Measurements from ENCODE around the gene ZFPM1.
A peak's percentile ranks its signal among the peaks of the same experiment; 100 is the strongest.

The ZFPM1 gene

DNA sequence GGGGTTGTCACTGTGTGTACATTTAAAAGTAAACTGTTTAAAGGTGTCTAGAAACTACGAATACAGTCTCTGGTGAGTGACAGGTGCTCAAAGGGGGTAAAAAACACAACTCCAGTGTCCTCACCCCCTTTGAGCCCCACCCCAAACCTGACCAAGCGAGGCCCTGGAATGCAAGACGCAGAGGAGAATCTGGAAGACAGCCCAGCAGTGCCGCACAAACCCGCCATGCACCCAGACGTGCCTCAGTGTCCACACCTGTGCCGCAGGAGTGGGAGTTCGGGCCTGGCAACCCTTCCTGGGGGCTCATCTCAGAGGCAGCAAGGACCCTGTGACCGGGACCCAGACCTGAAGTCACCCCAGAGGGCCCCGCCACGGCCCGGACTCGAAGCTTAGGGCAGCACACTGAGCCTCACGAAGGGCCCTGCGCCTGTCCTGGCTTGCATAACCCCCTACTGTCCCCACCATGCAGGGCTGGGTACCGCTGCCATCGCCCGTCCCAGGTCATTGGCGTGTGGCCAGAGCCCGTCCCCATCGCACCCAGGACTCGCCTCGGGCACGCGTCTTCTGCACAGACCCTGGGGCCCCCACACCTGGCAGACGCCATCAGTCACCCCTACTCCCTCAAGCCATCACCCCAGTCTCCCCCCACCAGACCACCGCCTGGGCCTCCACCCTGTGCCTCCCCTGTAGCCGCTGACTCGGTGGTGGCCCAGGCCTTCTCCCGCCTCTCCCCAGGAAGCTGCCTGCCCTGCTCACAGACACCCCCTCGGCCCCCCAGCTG is 84.1 kb downstream of the ZFPM1 start:
- no peak overlapping the region for H3K4me3 Mint-ChIP-seq
- no peak overlapping the region for H3K27ac Mint-ChIP-seq
- peaks cover 11% of the 10 kb centered on the region for H3K36me3 Mint-ChIP-seq (ENCODE audit: low read depth)
- peaks cover 3% of the 10 kb centered on the region for H3K9me3 Mint-ChIP-seq
- intact Hi-C loops (cut with micrococcal nuclease) = no loop called here
- peaks cover 44% of the 10 kb centered on the region for H3K27me3 Mint-ChIP-seq
- H3K4me1 Mint-ChIP-seq (ENCODE audit: low read depth) = peaks cover 8% of the 10 kb centered on the region

DNA sequence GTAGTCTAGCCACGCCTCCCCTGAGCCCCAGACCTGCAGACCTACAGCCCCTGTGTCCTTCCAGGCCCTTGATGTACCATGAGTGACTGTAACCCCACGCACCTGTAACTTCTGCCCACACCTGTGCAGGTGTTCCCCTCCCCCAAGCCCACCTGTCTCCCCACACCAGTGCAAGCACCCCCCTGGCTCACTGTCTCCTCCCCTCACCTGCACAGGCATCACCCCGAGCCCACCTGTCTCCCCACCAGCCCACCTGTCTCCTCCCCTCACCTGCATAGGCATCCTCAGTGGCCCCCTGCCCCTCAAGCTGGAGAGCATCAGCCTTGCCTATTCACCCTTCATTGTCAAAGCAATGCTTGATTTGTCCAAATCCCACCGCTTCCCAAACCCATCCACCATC is 84.8 kb downstream of the ZFPM1 start:
- peaks cover 10% of the 10 kb centered on the region for H3K9me3 Mint-ChIP-seq
- peaks cover 11% of the 10 kb centered on the region for H3K36me3 Mint-ChIP-seq (ENCODE audit: low read depth)
- no peak overlapping the region for H3K27ac Mint-ChIP-seq
- intact Hi-C loops (cut with micrococcal nuclease) = no loop called here
- no peak overlapping the region for H3K4me3 Mint-ChIP-seq
- H3K27me3 Mint-ChIP-seq = peaks cover 47% of the 10 kb centered on the region
- H3K4me1 Mint-ChIP-seq (ENCODE audit: low read depth) = peaks cover 8% of the 10 kb centered on the region

DNA sequence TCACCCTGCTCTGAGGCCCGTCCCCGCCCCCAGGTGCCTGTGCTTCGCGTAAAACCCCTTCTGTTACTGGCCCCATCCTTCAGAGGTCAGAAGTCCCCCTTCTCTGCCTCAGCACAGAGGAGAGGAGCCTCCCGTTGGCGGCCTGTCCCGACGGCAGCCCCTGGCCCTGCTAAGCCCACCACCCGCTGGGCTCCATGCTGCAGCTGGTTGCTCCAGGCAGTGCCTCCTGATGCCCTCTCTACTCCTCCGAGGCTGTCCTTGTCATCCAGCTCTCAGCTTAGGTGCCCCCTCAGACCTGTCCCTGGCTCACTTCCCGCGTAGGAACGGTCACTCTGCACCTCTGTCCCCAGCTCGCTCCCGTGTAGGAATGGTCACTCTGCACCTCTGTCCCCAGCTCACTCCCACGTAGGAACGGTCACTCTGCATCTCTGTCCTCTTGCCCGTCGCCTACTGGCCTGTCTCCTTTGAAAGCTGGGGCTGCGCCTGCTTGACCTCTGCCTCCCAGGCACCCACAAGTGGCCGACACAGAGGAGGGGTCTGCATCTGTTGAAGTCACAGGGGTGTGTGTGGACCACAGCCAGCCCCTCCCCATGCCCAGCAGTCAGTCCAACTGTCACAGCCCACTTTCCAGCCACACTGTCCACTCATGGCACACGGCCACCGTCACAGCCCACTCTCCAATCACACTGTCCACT is 85.4 kb downstream of the ZFPM1 start:
- intact Hi-C loops (cut with micrococcal nuclease) = no loop called here
- Mint-ChIP-seq H3K4me3 (no peak overlapping the region), H3K27me3 (peaks cover 47% of the 10 kb centered on the region), H3K36me3 (ENCODE audit: low read depth) (peaks cover 11% of the 10 kb centered on the region), H3K4me1 (ENCODE audit: low read depth) (peaks cover 8% of the 10 kb centered on the region), H3K9me3 (peaks cover 17% of the 10 kb centered on the region), H3K27ac (peak overlapping the region; percentile 9)

DNA sequence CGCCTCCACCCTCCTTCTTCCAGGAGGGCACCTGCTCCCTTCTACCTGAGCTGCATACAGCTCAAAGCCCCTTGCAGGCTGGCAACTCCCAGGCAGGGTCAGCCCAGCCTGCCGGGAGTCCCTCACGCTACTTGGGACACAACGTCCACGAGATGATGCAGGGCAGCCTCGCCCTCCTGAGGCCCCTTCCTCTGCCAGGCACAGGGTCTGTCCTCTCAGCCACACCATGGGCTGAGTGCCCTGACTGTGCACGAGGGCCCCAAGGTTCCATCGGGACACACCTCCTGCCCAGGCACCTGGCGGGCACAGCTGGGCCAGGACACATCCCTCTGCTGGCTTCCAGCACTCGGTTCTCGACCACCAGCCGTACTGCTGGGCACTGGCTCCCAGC is 86.2 kb downstream of the ZFPM1 start:
- peaks cover 11% of the 10 kb centered on the region for H3K36me3 Mint-ChIP-seq (ENCODE audit: low read depth)
- H3K27ac Mint-ChIP-seq = no peak overlapping the region
- H3K4me1 Mint-ChIP-seq (ENCODE audit: low read depth) = peaks cover 8% of the 10 kb centered on the region
- no peak overlapping the region for H3K4me3 Mint-ChIP-seq
- peaks cover 47% of the 10 kb centered on the region for H3K27me3 Mint-ChIP-seq
- peaks cover 22% of the 10 kb centered on the region for H3K9me3 Mint-ChIP-seq
- intact Hi-C loops (cut with micrococcal nuclease) = no loop called here

DNA sequence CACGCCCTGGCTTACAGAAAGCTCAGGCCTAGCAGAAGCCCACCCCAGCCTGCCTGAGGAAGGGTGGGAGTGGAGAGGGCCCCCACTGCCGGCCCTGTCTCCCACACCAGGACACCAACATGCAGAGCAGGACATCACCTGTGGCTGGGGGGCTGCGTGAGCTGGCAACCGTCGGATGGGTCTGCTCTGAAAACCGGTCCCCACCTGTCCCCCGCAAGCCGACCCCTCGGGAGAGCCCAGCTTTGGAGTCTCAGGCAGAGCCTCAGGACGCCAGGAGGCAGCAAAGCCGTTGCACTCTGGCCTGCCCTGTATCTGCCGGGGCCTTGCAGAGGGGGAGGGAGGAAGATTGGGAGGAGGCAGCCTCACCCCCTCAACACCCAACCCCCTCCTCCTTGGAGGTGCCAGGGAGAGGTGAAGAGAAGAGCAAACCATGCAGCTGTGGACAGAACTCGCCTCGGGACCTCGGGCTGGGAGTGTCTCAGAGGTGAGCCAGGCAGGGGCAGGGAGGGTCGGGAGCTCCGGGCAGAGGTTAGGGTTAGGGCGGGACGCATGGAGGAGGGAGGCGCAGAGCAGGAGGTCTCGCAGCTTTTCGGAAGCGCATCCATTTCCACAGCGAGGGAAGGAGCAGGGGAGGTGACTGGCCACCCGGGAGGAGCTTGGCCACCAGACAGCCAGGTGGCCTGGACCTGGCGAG is 86.7 kb downstream of the ZFPM1 start:
- Mint-ChIP-seq H3K4me3 (no peak overlapping the region), H3K4me1 (ENCODE audit: low read depth) (peaks cover 8% of the 10 kb centered on the region), H3K27me3 (peaks cover 47% of the 10 kb centered on the region), H3K36me3 (ENCODE audit: low read depth) (peaks cover 9% of the 10 kb centered on the region), H3K9me3 (peaks cover 22% of the 10 kb centered on the region), H3K27ac (no peak overlapping the region)
- intact Hi-C loops (cut with micrococcal nuclease) = no loop called here

DNA sequence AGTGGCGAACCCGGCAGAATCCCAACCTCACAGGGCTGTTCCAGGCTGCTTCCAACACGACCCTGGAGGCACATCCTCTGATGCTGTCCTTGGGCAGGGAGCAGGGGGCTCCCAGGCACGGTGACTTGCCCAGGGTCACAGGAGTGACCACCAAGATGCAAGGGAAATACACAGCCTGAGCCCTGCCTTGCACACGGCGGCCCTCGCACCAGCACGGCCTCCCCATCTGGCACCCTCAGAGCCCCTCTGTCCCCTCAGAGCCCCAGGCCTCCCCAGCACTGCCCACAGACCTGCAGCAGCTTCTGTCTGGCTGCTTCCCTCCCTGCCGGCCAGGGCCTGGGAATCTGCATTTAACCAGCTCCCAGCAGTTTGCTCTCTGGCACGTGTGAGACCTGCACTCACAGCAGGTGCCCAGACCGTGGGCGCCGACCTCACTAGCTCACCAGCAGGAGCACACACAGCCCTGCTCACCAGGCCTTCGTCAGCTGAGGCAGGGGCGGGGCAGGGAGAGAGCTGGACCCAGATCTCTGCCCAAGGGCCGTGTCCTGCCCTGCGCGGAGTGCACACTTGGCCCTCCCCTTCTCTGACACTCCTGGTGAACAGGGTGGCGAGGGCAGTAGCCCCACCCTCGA is 87.4 kb downstream of the ZFPM1 start:
- H3K27ac Mint-ChIP-seq = no peak overlapping the region
- H3K27me3 Mint-ChIP-seq = peaks cover 47% of the 10 kb centered on the region
- intact Hi-C loops (cut with micrococcal nuclease) = no loop called here
- peaks cover 2% of the 10 kb centered on the region for H3K36me3 Mint-ChIP-seq (ENCODE audit: low read depth)
- peaks cover 2% of the 10 kb centered on the region for H3K4me1 Mint-ChIP-seq (ENCODE audit: low read depth)
- peaks cover 22% of the 10 kb centered on the region for H3K9me3 Mint-ChIP-seq
- no peak overlapping the region for H3K4me3 Mint-ChIP-seq

DNA sequence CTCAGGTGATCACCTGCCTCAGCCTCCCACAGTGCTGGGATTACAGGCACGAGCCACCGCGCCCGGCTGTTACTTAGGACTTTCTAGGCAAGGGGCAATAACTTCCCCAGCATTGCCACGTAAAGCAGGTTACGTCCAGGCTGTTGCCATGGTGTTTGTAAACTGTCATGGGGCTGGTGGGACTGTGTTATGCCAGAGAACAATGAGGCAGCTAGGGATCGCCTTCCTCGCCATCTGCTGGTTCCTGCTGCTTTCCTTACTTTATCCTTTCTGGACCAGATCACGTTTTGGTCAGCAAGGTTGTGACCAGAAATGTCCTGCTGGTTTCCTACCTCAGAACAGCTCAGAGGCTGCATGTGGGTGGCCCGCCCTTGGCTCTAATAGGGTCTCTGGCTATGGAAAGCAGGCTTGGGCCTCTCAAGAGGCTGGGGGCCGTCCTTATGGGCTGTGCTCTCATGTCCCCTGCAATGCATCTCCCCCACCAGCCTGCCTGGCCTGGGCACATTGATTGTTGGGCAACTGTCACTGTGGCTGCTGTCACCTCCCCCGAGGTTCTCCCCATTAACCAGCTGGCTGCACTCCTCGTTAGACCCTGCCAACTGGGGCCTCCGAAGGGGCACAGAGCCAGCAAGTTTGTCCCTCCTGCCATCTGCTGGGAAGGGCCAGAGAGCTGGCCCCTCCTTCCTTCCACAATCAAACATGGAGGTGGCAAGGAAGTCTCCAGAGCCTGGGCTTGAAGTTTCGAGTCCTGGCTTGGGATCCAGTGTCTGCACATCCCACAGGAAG is 88.9 kb downstream of the ZFPM1 start:
- intact Hi-C loops (cut with micrococcal nuclease) = no loop called here
- no peaks in the 10 kb centered on the region for H3K4me1 Mint-ChIP-seq (ENCODE audit: low read depth)
- peaks cover 22% of the 10 kb centered on the region for H3K9me3 Mint-ChIP-seq
- peaks cover 58% of the 10 kb centered on the region for H3K27me3 Mint-ChIP-seq
- H3K4me3 Mint-ChIP-seq = no peak overlapping the region
- H3K27ac Mint-ChIP-seq = no peak overlapping the region
- no peaks in the 10 kb centered on the region for H3K36me3 Mint-ChIP-seq (ENCODE audit: low read depth)

DNA sequence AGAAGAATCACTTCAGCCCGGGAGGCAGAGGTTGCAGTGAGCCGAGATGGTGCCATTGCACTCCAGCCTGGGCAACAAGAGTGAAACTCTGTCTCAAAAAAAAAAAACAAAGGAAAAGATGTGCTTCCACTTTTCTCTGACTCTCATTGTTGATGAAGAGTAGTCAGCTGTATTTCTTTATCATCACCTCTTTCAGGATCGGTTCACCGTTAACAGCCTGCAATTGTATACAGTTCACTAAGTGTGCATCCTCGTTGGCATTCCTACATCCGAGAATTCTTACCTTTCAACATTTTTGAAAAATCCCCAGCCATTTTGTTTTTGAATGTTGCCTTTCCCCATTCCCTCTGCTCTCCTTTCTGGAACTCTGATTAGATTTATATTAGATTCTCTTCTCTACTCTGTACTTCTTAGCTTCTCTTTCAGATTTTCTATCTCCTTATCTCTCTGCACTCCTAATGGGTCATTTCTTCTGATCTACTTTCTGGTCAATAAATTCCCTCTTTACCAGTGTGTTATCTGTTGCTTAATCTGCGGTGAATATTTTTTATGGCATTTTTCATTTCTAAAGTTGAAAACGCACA is 90.2 kb downstream of the ZFPM1 start:
- no peaks in the 10 kb centered on the region for H3K36me3 Mint-ChIP-seq (ENCODE audit: low read depth)
- H3K4me1 Mint-ChIP-seq (ENCODE audit: low read depth) = peaks cover 3% of the 10 kb centered on the region
- intact Hi-C loops (cut with micrococcal nuclease) = no loop called here
- no peak overlapping the region for H3K4me3 Mint-ChIP-seq
- no peak overlapping the region for H3K27ac Mint-ChIP-seq
- peaks cover 22% of the 10 kb centered on the region for H3K9me3 Mint-ChIP-seq
- H3K27me3 Mint-ChIP-seq = peaks cover 55% of the 10 kb centered on the region

DNA sequence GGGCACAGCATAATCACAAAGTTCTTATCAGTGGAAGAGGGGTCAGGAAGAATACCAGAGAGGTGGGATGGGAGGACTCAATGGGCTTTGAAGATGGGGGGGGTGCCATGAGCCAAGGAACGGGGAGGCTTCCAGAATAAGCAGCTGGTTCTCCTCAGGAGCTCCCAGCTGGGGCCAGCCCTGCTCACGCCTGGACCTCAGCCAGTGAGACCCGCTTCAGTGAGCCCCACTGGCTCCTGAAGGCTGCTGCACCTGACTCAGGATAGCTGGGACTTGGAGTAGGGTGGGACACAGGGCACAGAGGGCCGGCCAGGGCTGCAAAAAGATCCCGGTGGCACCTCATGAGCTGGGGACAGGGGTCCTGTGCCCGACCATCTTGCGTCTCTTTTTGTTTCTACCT is 92.7 kb downstream of the ZFPM1 start:
- peaks cover 53% of the 10 kb centered on the region for H3K27me3 Mint-ChIP-seq
- H3K36me3 Mint-ChIP-seq (ENCODE audit: low read depth) = no peaks in the 10 kb centered on the region
- H3K27ac Mint-ChIP-seq = no peak overlapping the region
- peaks cover 14% of the 10 kb centered on the region for H3K4me1 Mint-ChIP-seq (ENCODE audit: low read depth)
- no peak overlapping the region for H3K4me3 Mint-ChIP-seq
- H3K9me3 Mint-ChIP-seq = peaks cover 22% of the 10 kb centered on the region
- intact Hi-C loops (cut with micrococcal nuclease) = no loop called here

DNA sequence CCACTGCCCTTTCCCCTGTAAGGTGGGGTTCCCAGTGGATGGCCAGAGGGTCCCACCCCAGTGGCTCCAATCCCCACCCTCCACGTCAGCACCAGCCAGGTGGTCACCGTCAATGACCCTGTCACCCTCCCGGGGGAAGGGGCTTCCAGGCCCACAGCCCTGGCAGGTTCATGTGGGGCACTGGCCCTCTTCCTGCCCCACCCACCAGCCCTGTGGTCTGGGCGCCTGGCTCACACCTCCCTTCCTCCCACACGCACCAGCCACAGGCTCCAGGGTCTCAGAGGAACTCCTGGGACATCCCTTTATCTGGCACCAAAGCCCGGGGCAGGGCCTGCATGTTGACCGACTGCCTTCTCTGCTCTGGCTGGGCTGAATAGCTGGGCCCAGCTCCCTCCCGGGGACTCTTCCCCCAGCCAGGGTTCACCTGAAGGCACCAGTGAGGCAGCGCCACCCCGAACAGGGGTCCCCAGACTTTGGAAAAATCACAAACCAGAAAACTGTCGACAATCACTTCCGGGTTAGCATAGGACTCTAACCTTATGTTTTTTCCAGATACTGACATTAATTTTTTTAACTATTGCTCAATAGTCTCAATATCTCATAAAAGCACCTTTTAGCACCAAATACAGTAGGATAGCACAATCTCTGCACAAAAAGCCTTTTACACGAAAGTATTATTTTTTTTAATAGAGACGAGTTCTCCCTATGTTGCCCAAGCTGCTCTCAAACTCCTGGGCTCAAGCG is 95.2 kb downstream of the ZFPM1 start:
- Mint-ChIP-seq H3K4me1 (ENCODE audit: low read depth) (peaks cover 14% of the 10 kb centered on the region), H3K27me3 (peaks cover 52% of the 10 kb centered on the region), H3K36me3 (ENCODE audit: low read depth) (no peaks in the 10 kb centered on the region), H3K27ac (no peak overlapping the region), H3K9me3 (peaks cover 7% of the 10 kb centered on the region), H3K4me3 (no peak overlapping the region)
- intact Hi-C loops (cut with micrococcal nuclease) = no loop called here

DNA sequence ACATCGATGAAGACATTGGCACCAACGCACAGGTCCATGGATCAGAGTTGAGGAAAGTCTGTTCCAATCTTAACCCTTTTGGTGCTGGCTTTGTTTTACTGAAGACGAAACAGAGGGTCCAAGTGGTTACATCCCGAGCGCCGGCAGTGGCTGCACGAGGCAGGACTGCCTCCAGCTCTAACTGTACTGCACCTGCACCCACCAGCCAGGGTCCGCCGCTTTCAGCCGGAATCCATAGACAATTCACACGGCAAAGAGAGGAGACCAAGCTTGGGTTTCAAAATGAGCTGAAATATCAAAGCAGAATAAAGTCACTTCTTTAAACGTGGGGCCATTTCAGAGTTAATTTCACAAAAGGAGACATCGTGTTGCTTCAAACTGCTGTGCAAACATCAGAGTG is 95.9 kb downstream of the ZFPM1 start:
- H3K36me3 Mint-ChIP-seq (ENCODE audit: low read depth) = no peaks in the 10 kb centered on the region
- no peak overlapping the region for H3K4me3 Mint-ChIP-seq
- H3K27me3 Mint-ChIP-seq = peaks cover 57% of the 10 kb centered on the region
- no peak overlapping the region for H3K27ac Mint-ChIP-seq
- H3K9me3 Mint-ChIP-seq = peaks cover under 1% of the 10 kb centered on the region
- intact Hi-C loops (cut with micrococcal nuclease) = no loop called here
- H3K4me1 Mint-ChIP-seq (ENCODE audit: low read depth) = peaks cover 14% of the 10 kb centered on the region

DNA sequence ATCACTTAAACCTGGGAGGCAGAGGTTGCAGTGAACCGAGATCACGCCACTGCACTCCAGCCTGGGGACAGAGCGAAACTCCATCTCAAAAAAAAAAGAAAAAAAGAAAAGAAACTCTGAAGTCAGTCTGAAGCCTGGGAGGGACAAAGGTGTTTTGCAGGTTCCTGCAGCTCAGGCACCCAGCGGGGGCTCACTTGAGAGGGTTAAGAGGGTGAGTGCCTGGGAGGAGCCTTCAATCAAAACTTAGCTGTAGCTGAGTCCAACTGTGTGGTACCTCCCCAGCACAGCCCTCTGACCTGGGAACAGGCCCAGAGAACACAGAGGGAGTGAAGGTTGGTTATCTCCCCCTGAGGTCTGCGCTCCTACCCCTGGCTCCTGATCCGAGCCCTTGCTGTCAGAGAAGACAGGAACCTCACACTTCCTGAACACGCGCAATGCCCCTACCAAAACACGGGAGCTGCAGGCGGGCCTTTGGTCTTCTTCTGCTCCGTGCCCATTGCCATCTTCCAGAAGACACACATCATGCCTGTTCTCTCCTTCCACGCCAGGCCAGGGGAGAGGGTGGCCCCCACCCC is 96.7 kb downstream of the ZFPM1 start:
- H3K27ac Mint-ChIP-seq = no peak overlapping the region
- H3K27me3 Mint-ChIP-seq = peaks cover 60% of the 10 kb centered on the region
- H3K36me3 Mint-ChIP-seq (ENCODE audit: low read depth) = no peaks in the 10 kb centered on the region
- intact Hi-C loops (cut with micrococcal nuclease) = no loop called here
- no peaks in the 10 kb centered on the region for H3K9me3 Mint-ChIP-seq
- peak overlapping the region; percentile 27 for H3K4me3 Mint-ChIP-seq
- H3K4me1 Mint-ChIP-seq (ENCODE audit: low read depth) = peaks cover 14% of the 10 kb centered on the region

Data from dendritic cell treated with granulocyte-macrophage colony-stimulating factor and Interleukin-4, amounts not matched to agents 40 ng/mL and 50 ng/mL, for 4 days (primary cell).